Naive thymus-derived CD8-positive, alpha-beta T cell (primary cell): ENCODE results near the gene SCAP. TPM values are rescaled to one million over a fixed set of nuclear protein-coding genes. Genes with fewer than 3 reads are reported as not detected.
A peak's percentile ranks its signal among the peaks of the same experiment; 100 is the strongest.

Experiments used
- ATAC-seq, 2 donors: fragments of 150-1000 bp; cut with Tn5 transposase in 1 of 2; sonication (Bioruptor Pico), chemical (Tn5 transposase) in 1 of 2; 1 replicate in 1 of 2; 2 replicates in 1 of 2; pipeline ENCODE4 v1.10.0; 2021; ENCODE audit warnings: mild to moderate bottlenecking in 2 of 2, moderate library complexity in 2 of 2
- POLR2A ChIA-PET: fragments of 350-600 bp; sonication (Branson Sonifier 250); formaldehyde crosslinking; loops from one replicate; lab custom pipeline; 2021; ENCODE audit warnings: antibody characterized with exemption; lab: Charles Lee
- DNase-seq, 10 donors: peaks; one replicate each; pipeline versions ENCODE4 v3.0.0 to v3.0.0-alpha.2; 2020 to 2022
- H3K27ac Mint-ChIP-seq, 10 donors: one replicate each; pipeline ENCODE4 v1.8.0; 2020 to 2022; ENCODE audit warnings: mild to moderate bottlenecking in 10 of 10, mixed read lengths in 10 of 10, moderate library complexity in 4 of 10, inconsistent platforms in 1 of 10
- H3K27me3 Mint-ChIP-seq, 5 donors: one replicate each; pipeline ENCODE4 v1.8.0; 2021 to 2022; ENCODE audit warnings: mixed read lengths in 5 of 5
- H3K36me3 Mint-ChIP-seq, 3 donors: one replicate each; pipeline ENCODE4 v1.8.0; 2020 to 2022; ENCODE audit warnings: mixed read lengths in 3 of 3, mild to moderate bottlenecking in 2 of 3, inconsistent platforms in 1 of 3
- H3K4me1 Mint-ChIP-seq, 4 donors: one replicate each; pipeline ENCODE4 v1.8.0; 2021 to 2022; ENCODE audit warnings: mixed read lengths in 4 of 4
- H3K4me3 Mint-ChIP-seq, 10 donors: one replicate each; pipeline ENCODE4 v1.8.0; 2020 to 2022; ENCODE audit warnings: mild to moderate bottlenecking in 10 of 10, mixed read lengths in 10 of 10, moderate library complexity in 6 of 10, inconsistent platforms in 1 of 10
- H3K9me3 Mint-ChIP-seq, 9 donors: one replicate each; pipeline ENCODE4 v1.8.0; 2020 to 2022; ENCODE audit warnings: mixed read lengths in 9 of 9, mild to moderate bottlenecking in 3 of 9, inconsistent platforms in 1 of 9, moderate library complexity in 1 of 9
- polyA plus RNA-seq, 3 donors: library from polyadenylated mRNA; unstranded; fragments of 300-500 nt; fragmentation: Illumina TruSeq; gene quantifications; one replicate each; pipeline ENCODE4 v1.2.3, GENCODE V29; 2021
- total RNA-seq, 8 experiments: library from RNA in 2 of 8; stranded (reverse) in 2 of 8; gene quantifications; one replicate each; pipeline ENCODE4 v1.2.3 and lab custom pipeline; 2021 to 2026

Gene SCAP
- total and polyA plus RNA-seq, 5 experiments from 2014 or later: 32.3 to 95.9 (median 55.7) TPM

- no peak overlapping the region for H3K27ac Mint-ChIP-seq
- peaks cover 0 to 45% (median 4%) of the 10 kb centered on the region in 3 donors for H3K36me3 Mint-ChIP-seq
- no peak for DNase-seq
- peaks cover 0 to 5% (median 2%) of the 10 kb centered on the region in 4 donors for H3K4me1 Mint-ChIP-seq
- no peaks in the 10 kb centered on the region for H3K27me3 Mint-ChIP-seq
- POLR2A ChIA-PET: interaction anchor here (1.1 kb wide), 1 partner anchor 20 kb away, joined by 3 read pairs; no protein-coding TSS in a partner anchor
- H3K9me3 Mint-ChIP-seq: no peaks in the 10 kb centered on the region
- no peak for ATAC-seq
- H3K4me3 Mint-ChIP-seq: no peak overlapping the region
These were observed 65.9 kb downstream of the SCAP start for GRCh38 chr3:47409688-47410416.

- POLR2A ChIA-PET: interaction anchor here (1.1 kb wide), 1 partner anchor 20 kb away, joined by 3 read pairs; no protein-coding TSS in a partner anchor
- no peaks in the 10 kb centered on the region for H3K9me3 Mint-ChIP-seq
- H3K27ac Mint-ChIP-seq: no peak overlapping the region
- peaks cover 0 to 44% (median 4%) of the 10 kb centered on the region in 3 donors for H3K36me3 Mint-ChIP-seq
- no peak for DNase-seq
- H3K4me3 Mint-ChIP-seq: no peak overlapping the region
- H3K4me1 Mint-ChIP-seq: peaks cover 0 to 5% (median 2%) of the 10 kb centered on the region in 4 donors
- H3K27me3 Mint-ChIP-seq: no peaks in the 10 kb centered on the region
- ATAC-seq: no peak
These were observed 66.5 kb downstream of the SCAP start for GRCh38 chr3:47409284-47409683.

- Mint-ChIP-seq H3K4me3 (no peak overlapping the region), H3K4me1 (peaks cover 2 to 5% (median 2%) of the 10 kb centered on the region in 4 donors), H3K9me3 (no peaks in the 10 kb centered on the region), H3K27ac (no peak overlapping the region), H3K27me3 (no peaks in the 10 kb centered on the region), H3K36me3 (peaks cover 0 to 43% (median 4%) of the 10 kb centered on the region in 3 donors)
- DNase-seq (no peak), ATAC-seq (no peak)
- POLR2A ChIA-PET: no interaction called here
These were observed 66.9 kb downstream of the SCAP start for GRCh38 chr3:47408839-47409229.

- Mint-ChIP-seq H3K4me3 (no peak overlapping the region), H3K36me3 (peaks cover 0 to 42% (median 5%) of the 10 kb centered on the region in 3 donors), H3K9me3 (no peaks in the 10 kb centered on the region), H3K4me1 (peaks cover 2 to 4% (median 3%) of the 10 kb centered on the region in 4 donors), H3K27ac (peak overlapping the region in 1 of 10 donors; percentile 79), H3K27me3 (no peaks in the 10 kb centered on the region)
- ATAC-seq: no peak
- no peak for DNase-seq
- POLR2A ChIA-PET: interaction anchor here (1.8 kb wide), 1 partner anchor 13 kb away, joined by 3 read pairs; no protein-coding TSS in a partner anchor
These were observed 67.6 kb downstream of the SCAP start for GRCh38 chr3:47407896-47408838.

DNA sequence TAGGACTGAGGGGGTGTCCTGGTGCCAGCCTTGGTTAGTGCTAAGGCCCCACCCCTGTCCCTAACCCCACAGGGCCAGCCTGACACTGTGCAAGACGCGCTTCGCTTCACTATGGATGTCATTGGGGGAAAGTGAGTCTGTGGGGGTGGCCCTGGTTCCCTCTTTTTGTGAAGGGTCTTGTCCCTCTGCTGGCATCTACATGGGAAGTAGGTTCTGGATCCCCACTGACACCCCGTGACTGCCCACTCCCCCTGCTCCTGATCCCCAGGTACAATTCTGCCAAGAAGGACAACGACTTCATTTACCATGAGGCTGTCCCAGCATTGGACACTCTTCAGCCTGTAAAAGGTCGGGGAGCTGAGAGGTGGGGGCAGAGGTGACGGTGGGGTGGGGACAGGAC is 68.5 kb downstream of the SCAP start:
- POLR2A ChIA-PET: interaction anchor here (1.8 kb wide), 1 partner anchor 14 kb away, joined by 3 read pairs; no protein-coding TSS in a partner anchor
- H3K27me3 Mint-ChIP-seq: no peaks in the 10 kb centered on the region
- H3K4me3 Mint-ChIP-seq: no peak overlapping the region
- ATAC-seq (no peak), DNase-seq (no peak)
- H3K36me3 Mint-ChIP-seq: peaks cover 0 to 46% (median 6%) of the 10 kb centered on the region in 3 donors
- H3K9me3 Mint-ChIP-seq: no peaks in the 10 kb centered on the region
- peaks cover 0 to 4% (median 2%) of the 10 kb centered on the region in 4 donors for H3K4me1 Mint-ChIP-seq
- H3K27ac Mint-ChIP-seq: peak overlapping the region in 4 of 10 donors; percentile 20 to 79 (median 32)

- Mint-ChIP-seq H3K9me3 (no peaks in the 10 kb centered on the region), H3K4me3 (no peak overlapping the region)
- POLR2A ChIA-PET: interaction anchor here (1.8 kb wide), 1 partner anchor 14 kb away, joined by 3 read pairs; no protein-coding TSS in a partner anchor
These were observed 69.0 kb downstream of the SCAP start for GRCh38 chr3:47406762-47407149.

DNA sequence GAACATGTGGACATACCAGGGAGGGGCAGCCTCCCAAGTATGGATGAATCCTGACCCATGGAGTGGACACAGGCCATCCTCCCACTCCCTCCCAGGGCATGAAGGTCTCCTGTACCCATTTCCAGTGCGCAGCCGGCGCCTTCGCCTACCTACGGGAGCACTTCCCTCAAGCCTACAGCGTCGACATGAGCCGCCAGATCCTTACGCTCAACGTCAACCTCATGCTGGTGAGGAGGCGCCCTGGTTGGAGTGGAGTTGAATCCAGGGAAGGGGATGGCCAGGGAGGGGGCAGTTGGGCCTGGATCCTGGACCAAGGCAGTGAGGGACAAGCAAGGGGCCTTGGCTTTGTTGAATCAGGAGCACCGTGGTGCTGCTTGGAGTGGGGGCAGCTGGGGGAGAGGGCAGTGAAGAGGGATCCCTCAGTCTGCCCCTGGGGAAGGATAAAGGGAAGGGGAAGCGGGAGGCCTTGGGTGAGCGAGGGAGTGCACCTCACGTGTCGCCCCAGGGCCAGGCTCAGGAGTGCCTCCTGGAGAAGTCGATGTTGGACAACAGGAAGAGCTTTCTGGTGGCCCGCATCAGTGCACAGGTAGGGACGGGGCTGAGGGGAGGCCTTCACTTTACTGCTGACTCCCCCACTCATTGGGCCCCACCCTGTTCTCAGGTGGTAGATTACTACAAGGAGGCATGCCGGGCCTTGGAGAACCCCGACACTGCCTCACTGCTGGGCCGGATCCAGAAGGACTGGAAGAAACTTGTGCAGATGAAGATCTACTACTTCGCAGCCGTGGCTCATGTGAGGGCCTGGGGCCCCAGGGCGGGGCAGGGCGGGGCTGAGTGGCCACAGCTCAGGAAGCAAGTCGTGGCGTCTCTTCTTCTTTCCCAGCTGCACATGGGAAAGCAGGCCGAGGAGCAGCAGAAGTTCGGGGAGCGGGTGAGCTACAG is 69.7 kb downstream of the SCAP start:
- H3K36me3 Mint-ChIP-seq: peaks cover 0 to 42% (median 3%) of the 10 kb centered on the region in 3 donors
- POLR2A ChIA-PET: interaction anchor here (1.8 kb wide), 1 partner anchor 15 kb away, joined by 3 read pairs; no protein-coding TSS in a partner anchor
- no peaks in the 10 kb centered on the region for H3K9me3 Mint-ChIP-seq
- no peak for DNase-seq
- H3K4me3 Mint-ChIP-seq: no peak overlapping the region
- no peaks in the 10 kb centered on the region for H3K27me3 Mint-ChIP-seq
- peaks cover 0 to 4% (median 2%) of the 10 kb centered on the region in 4 donors for H3K4me1 Mint-ChIP-seq
- peak overlapping the region in 5 of 10 donors; percentile 3 to 62 (median 34) for H3K27ac Mint-ChIP-seq
- no peak for ATAC-seq

More at GRCh38 chr3:47406762-47407149, 69.0 kb downstream of the SCAP start:
- ATAC-seq: no peak
- Mint-ChIP-seq H3K27ac (peak overlapping the region in 2 of 10 donors; percentile 11 to 32), H3K4me1 (peaks cover 0 to 4% (median 2%) of the 10 kb centered on the region in 4 donors), H3K27me3 (no peaks in the 10 kb centered on the region), H3K36me3 (peaks cover 0 to 43% (median 6%) of the 10 kb centered on the region in 3 donors)
- no peak for DNase-seq

- no peaks in the 10 kb centered on the region for H3K9me3 Mint-ChIP-seq
- no peak for DNase-seq
- POLR2A ChIA-PET: interaction anchor here (0.6 kb wide), 1 partner anchor 30 kb away, joined by 5 read pairs; no protein-coding TSS in a partner anchor
- no peak overlapping the region for H3K4me3 Mint-ChIP-seq
- peaks cover 0 to 41% (median 3%) of the 10 kb centered on the region in 3 donors for H3K36me3 Mint-ChIP-seq
- H3K27ac Mint-ChIP-seq: peak overlapping the region in 5 of 10 donors; percentile 16 to 79 (median 58)
- ATAC-seq: no peak
- peaks cover 0 to 4% (median 2%) of the 10 kb centered on the region in 4 donors for H3K4me1 Mint-ChIP-seq
- no peaks in the 10 kb centered on the region for H3K27me3 Mint-ChIP-seq
These were observed 70.6 kb downstream of the SCAP start for GRCh38 chr3:47404955-47405790.

DNA sequence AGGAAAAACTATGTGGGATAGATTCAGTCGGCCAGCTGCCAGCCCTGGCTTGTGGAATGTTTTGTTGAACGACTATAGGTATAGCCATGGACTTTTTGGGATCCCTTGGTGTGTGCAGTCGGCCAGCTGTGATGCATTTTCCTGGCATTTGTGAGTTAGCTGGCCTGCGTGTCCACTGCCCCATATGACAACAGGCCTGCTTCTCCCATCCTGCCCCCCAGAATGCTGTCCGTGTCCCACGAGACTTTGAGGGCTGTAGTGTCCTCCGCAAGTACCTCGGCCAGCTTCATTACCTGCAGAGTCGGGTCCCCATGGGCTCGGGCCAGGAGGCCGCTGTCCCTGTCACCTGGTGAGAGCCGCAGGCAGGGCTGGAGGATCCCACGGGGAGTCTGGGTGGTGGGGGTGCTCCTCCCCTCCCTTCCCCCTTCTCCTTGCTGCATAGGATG is 71.3 kb downstream of the SCAP start:
- DNase-seq (no peak), ATAC-seq (no peak)
- no peak overlapping the region for H3K4me3 Mint-ChIP-seq
- H3K27ac Mint-ChIP-seq: no peak overlapping the region
- no peaks in the 10 kb centered on the region for H3K27me3 Mint-ChIP-seq
- peaks cover 0 to 47% (median 3%) of the 10 kb centered on the region in 3 donors for H3K36me3 Mint-ChIP-seq
- H3K4me1 Mint-ChIP-seq: peaks cover 0 to 4% (median 2%) of the 10 kb centered on the region in 4 donors
- POLR2A ChIA-PET: interaction anchor here (0.6 kb wide), 1 partner anchor 31 kb away, joined by 5 read pairs; no protein-coding TSS in a partner anchor
- no peaks in the 10 kb centered on the region for H3K9me3 Mint-ChIP-seq

DNA sequence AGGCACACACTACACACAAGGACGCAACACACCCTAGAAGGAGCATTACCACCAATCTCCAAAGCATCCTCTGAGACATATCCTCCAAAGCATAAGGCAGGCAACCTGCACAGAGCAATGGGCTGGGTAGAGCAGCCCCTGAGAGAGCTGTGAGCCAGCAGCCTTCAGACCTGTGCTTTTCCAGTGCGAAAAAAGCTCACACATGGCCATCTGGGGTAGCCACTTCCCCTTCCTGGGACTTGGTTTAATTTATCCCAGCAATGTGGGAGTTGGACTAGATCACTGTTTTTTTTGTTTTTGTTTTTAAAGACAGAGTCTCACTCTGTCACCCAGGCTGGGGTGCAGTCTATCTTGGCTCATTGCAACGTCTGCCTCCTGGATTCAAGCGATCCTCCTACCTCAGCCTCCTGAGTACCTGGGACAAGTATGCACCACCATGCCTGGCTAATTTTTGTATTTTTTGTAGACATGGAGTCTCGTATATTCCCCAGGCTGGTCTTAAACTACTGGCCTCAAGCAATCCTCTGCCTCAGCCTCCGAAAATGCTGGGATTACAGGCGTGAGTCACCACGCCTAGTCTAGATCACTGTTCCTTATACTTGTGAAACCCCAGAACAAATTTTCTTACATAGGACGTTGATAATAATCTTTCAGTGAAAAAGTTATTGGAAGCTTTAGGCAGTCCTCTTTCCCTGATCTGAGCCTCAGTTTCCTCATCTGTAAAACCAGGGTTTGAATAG is 76.0 kb downstream of the SCAP start:
- DNase-seq (no peak), ATAC-seq (no peak)
- POLR2A ChIA-PET: no interaction called here
- H3K4me3 Mint-ChIP-seq: no peak overlapping the region
- H3K27me3 Mint-ChIP-seq: no peaks in the 10 kb centered on the region
- peaks cover 6 to 25% (median 17%) of the 10 kb centered on the region in 4 donors for H3K4me1 Mint-ChIP-seq
- H3K36me3 Mint-ChIP-seq: peaks cover 0 to 64% (median 1%) of the 10 kb centered on the region in 3 donors
- H3K27ac Mint-ChIP-seq: peak overlapping the region in 4 of 10 donors; percentile 43 to 80 (median 62)
- no peaks in the 10 kb centered on the region for H3K9me3 Mint-ChIP-seq
